ENCODE results near the gene DEPDC1.
"Not testable (repeated sequence)": the region's sequence is repeated elsewhere in the genome, so short reads cannot be mapped to it uniquely, and the experiment has no call there.

Gene DEPDC1

DNA sequence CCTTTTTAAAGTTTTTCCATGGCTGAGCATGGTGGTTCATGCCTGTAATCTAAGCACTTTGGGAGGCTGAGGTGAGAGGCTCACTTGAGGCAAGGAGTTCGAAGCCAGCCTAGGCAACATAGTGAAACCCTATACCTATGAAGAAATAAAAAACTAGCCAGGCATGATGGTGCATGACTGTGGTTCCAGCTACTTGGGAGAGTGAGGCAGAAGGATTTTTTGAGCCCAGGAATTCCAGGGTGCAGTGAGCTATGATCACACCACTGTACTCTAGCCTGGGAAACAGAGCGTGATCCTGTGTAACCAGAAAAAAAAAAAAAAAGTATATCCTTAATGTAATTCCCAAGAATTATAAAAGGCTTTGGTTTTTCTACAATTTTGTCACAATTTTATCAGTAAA, 17.4 kb downstream of the DEPDC1 start:
- FAIRE-seq (no peak), DNase-seq (ENCODE audit: insufficient read length, low spot score) (no peak)
- TF ChIP-seq POU2F2 (IDR thresholded peaks at IDR 0.05; ENCODE audit: low read depth, low read length) (no peak), SPI1 (IDR thresholded peaks at IDR 0.05; ENCODE audit: low read depth, low read length) (no peak)

- TF ChIP-seq SPI1 (IDR thresholded peaks at IDR 0.05; ENCODE audit: low read depth, low read length) (no peak), POLR2A (IDR thresholded peaks at IDR 0.05; ENCODE audit: low read depth, low read length) (no peak), POLR2AphosphoS5 (IDR thresholded peaks at IDR 0.05; ENCODE audit: low read depth, low read length) (no peak), PAX5 (IDR thresholded peaks at IDR 0.05; ENCODE audit: insufficient read depth, low read length, severe bottlenecking) (no peak), TAF1 (IDR thresholded peaks at IDR 0.05; ENCODE audit: low read depth, low read length) (no peak), POU2F2 (IDR thresholded peaks at IDR 0.05; ENCODE audit: low read depth, low read length) (no peak)
- no peak for DNase-seq (ENCODE audit: insufficient read length, low spot score)
- FAIRE-seq, result no peak
Measured at GRCh38 chr1:68478662-68479061, 18.2 kb downstream of the DEPDC1 start.

- not testable (repeated sequence) for FAIRE-seq
Measured at GRCh38 chr1:68476626-68477025, 20.3 kb downstream of the DEPDC1 start.

DNA sequence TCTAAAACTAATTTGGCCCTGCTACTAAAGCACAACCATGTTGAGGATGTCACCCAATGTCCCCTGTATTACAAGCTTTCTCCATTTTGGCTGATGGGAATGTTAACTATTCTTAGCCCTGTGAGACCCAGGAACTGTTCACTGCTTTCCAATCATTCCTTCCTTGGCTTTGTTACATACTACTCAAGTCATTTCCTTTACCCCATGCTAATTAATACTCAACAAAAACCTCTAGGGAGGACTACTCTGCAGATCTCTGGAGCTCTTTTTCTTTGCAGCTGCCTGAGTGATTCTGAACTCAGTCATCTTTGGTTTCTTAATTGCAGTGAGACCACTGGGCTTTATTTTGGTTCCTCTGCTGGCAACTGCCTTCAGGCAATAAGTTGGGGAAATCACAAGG, 23.8 kb downstream of the DEPDC1 start:
- TF ChIP-seq POLR2AphosphoS5 (IDR thresholded peaks at IDR 0.05; ENCODE audit: low read depth, low read length) (no peak), POU2F2 (IDR thresholded peaks at IDR 0.05; ENCODE audit: low read depth, low read length) (no peak), POLR2A (IDR thresholded peaks at IDR 0.05; ENCODE audit: low read depth, low read length) (no peak), SPI1 (IDR thresholded peaks at IDR 0.05; ENCODE audit: low read depth, low read length) (no peak), TAF1 (IDR thresholded peaks at IDR 0.05; ENCODE audit: low read depth, low read length) (no peak), PAX5 (IDR thresholded peaks at IDR 0.05; ENCODE audit: insufficient read depth, low read length, severe bottlenecking) (no peak)
- FAIRE-seq (no peak), DNase-seq (ENCODE audit: insufficient read length, low spot score) (no peak)

More at GRCh38 chr1:68476626-68477025, 20.3 kb downstream of the DEPDC1 start:
- not testable (repeated sequence) for DNase-seq (ENCODE audit: insufficient read length, low spot score)

DNA sequence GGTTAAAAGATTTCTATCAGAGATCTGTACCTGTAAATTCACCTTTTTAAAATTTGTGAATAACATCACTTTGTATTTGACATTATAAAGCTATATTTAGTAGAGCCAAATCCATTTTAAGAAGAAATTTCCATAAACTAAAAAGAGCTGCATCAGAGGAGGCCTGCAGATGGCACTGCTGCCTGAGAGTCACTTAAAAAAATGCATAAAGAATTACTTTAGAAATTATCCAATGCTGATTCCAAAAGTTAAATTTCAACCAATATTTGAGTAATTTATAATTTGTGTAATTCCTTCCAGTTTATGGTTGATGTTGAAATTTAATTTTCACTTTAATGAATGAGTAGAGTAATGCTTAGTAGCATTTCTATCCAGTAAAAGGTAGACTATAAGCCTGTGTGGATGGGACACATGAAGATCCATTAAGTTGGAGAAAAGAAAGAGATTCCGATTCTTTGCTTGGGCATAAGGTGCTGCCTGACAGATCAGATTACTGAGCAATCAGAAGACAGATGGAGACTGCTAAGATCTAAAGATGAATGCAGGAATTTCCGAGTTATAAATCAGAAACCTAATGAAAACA, 26.4 kb downstream of the DEPDC1 start:
- FAIRE-seq (no peak), DNase-seq (ENCODE audit: insufficient read length, low spot score) (no peak)

DNA sequence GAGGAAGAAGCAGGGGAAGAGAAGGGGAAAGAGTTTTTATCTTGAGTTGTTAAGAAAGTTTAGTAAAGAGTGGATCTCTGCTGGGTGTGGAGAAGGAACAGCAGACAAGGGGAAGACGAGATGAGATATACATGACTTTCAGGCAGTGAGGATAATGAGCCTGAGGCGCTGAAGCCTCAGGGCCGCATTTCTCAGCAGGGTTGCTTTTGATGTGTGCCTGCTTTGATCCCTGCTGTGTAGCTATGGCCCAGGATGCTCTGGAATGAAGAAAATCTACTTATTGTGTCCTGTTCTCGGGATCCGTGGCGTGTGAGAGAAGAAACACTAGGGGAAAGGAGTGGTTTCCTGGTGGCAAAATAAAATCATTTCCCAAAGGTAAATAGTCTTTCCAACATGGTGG, 32.0 kb downstream of the DEPDC1 start:
- DNase-seq (ENCODE audit: insufficient read length, low spot score), result no peak
- FAIRE-seq, result no peak
- TF ChIP-seq TAF1 (IDR thresholded peaks at IDR 0.05; ENCODE audit: low read depth, low read length) (no peak), PAX5 (IDR thresholded peaks at IDR 0.05; ENCODE audit: insufficient read depth, low read length, severe bottlenecking) (no peak), POLR2A (IDR thresholded peaks at IDR 0.05; ENCODE audit: low read depth, low read length) (no peak), POU2F2 (IDR thresholded peaks at IDR 0.05; ENCODE audit: low read depth, low read length) (no peak), POLR2AphosphoS5 (IDR thresholded peaks at IDR 0.05; ENCODE audit: low read depth, low read length) (no peak), SPI1 (IDR thresholded peaks at IDR 0.05; ENCODE audit: low read depth, low read length) (no peak)

More for the DNA sequence above, 26.4 kb downstream of the DEPDC1 start:
- no peak for TF ChIP-seq POLR2AphosphoS5 (IDR thresholded peaks at IDR 0.05; ENCODE audit: low read depth, low read length)
- TF ChIP-seq SPI1 (IDR thresholded peaks at IDR 0.05; ENCODE audit: low read depth, low read length), result no peak
- TF ChIP-seq PAX5 (IDR thresholded peaks at IDR 0.05; ENCODE audit: insufficient read depth, low read length, severe bottlenecking), result no peak
- TF ChIP-seq TAF1 (IDR thresholded peaks at IDR 0.05; ENCODE audit: low read depth, low read length), result no peak
- no peak for TF ChIP-seq POLR2A (IDR thresholded peaks at IDR 0.05; ENCODE audit: low read depth, low read length)
- TF ChIP-seq POU2F2 (IDR thresholded peaks at IDR 0.05; ENCODE audit: low read depth, low read length), result no peak

DNA sequence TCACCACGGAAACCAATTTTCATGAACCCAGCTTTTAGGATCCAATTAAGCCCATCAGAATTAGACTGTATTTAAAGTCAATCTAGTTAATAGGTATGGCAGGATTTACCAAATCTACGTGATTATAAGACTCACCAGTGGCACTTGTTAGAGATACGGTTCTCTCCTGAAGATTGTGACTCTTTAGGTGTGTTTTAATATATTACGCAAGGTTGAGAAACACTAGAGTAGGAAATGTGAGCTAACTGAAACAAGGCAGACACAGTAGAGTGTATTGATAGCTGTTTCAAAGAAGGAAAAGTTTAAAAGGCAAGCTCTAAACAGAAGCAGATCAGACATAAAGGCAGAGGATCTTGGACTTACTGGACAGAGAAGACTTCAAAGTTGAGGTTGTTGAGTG, 35.9 kb downstream of the DEPDC1 start:
- no peak for DNase-seq (ENCODE audit: insufficient read length, low spot score)
- TF ChIP-seq SPI1 (IDR thresholded peaks at IDR 0.05; ENCODE audit: low read depth, low read length), result no peak
- TF ChIP-seq POU2F2 (IDR thresholded peaks at IDR 0.05; ENCODE audit: low read depth, low read length), result no peak
- no peak for TF ChIP-seq POLR2AphosphoS5 (IDR thresholded peaks at IDR 0.05; ENCODE audit: low read depth, low read length)
- TF ChIP-seq TAF1 (IDR thresholded peaks at IDR 0.05; ENCODE audit: low read depth, low read length), result no peak
- TF ChIP-seq POLR2A (IDR thresholded peaks at IDR 0.05; ENCODE audit: low read depth, low read length), result no peak
- no peak for TF ChIP-seq PAX5 (IDR thresholded peaks at IDR 0.05; ENCODE audit: insufficient read depth, low read length, severe bottlenecking)
- FAIRE-seq, result no peak

- no peak for DNase-seq (ENCODE audit: insufficient read length, low spot score)
- no peak for FAIRE-seq
- no peak for TF ChIP-seq POU2F2 (IDR thresholded peaks at IDR 0.05; ENCODE audit: low read depth, low read length)
- TF ChIP-seq POLR2A (IDR thresholded peaks at IDR 0.05; ENCODE audit: low read depth, low read length), result no peak
- no peak for TF ChIP-seq TAF1 (IDR thresholded peaks at IDR 0.05; ENCODE audit: low read depth, low read length)
- no peak for TF ChIP-seq PAX5 (IDR thresholded peaks at IDR 0.05; ENCODE audit: insufficient read depth, low read length, severe bottlenecking)
Measured at GRCh38 chr1:68459796-68460195, 37.1 kb downstream of the DEPDC1 start.

- TF ChIP-seq POLR2A (IDR thresholded peaks at IDR 0.05; ENCODE audit: low read depth, low read length) (no peak), POU2F2 (IDR thresholded peaks at IDR 0.05; ENCODE audit: low read depth, low read length) (no peak), TAF1 (IDR thresholded peaks at IDR 0.05; ENCODE audit: low read depth, low read length) (no peak), SPI1 (IDR thresholded peaks at IDR 0.05; ENCODE audit: low read depth, low read length) (no peak), PAX5 (IDR thresholded peaks at IDR 0.05; ENCODE audit: insufficient read depth, low read length, severe bottlenecking) (no peak), POLR2AphosphoS5 (IDR thresholded peaks at IDR 0.05; ENCODE audit: low read depth, low read length) (no peak)
- FAIRE-seq (no peak), DNase-seq (ENCODE audit: insufficient read length, low spot score) (no peak)
Measured at GRCh38 chr1:68459091-68459490, 37.8 kb downstream of the DEPDC1 start.

DNA sequence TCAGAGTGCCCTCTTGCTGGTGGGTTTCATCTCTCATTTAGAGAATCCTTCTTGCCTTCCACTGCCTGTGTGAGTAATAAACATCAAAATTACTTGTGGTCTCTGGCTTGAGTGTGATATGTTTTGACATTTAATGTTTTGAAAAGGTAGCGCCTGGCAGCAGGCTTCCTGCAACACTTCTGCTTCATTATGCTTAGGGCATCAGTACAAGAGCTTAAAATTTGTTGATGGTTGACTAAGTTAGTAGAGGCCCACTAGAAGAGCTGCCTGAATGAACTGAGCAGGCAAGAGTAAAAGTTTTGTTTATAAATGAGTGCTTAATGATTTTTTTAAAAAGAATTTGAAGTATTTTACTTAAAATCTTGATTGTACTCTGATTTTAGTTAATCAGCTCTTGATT, 40.7 kb downstream of the DEPDC1 start:
- DNase-seq (ENCODE audit: insufficient read length, low spot score) (no peak), FAIRE-seq (no peak)
- TF ChIP-seq POU2F2 (IDR thresholded peaks at IDR 0.05; ENCODE audit: low read depth, low read length) (no peak), SPI1 (IDR thresholded peaks at IDR 0.05; ENCODE audit: low read depth, low read length) (no peak), TAF1 (IDR thresholded peaks at IDR 0.05; ENCODE audit: low read depth, low read length) (no peak), POLR2AphosphoS5 (IDR thresholded peaks at IDR 0.05; ENCODE audit: low read depth, low read length) (no peak), PAX5 (IDR thresholded peaks at IDR 0.05; ENCODE audit: insufficient read depth, low read length, severe bottlenecking) (no peak), POLR2A (IDR thresholded peaks at IDR 0.05; ENCODE audit: low read depth, low read length) (no peak)

Measured in GM12891 (cell line).